ENCODE measurements around the gene DCHS2. TPM values are rescaled to one million over a fixed set of nuclear protein-coding genes. Genes with fewer than 3 reads are reported as not detected.

DCHS2 gene
- total and polyA plus RNA-seq, 2 experiments from 2014 or later = 0.21 to 7.6 TPM

DNA sequence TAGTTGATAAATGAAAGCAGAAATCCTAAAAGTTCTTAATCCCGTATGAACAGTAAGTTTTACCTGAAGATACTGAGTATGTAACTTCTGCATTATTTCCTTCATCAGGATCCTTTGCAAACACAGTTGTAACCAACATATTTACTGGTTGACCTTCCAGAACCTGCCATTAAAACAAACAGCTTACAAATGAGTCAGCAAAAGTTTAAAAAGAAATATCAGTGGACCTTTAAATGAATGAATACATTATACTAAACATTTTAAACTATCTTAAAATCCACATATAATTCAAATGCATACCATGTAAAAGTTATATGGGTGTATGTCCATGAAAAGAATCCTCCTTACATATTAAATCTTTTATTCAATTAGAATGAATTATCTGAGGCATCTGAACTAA lies 163.6 kb downstream of the DCHS2 start (continued):
- no peak for TF ChIP-seq EZH2 (IDR thresholded peaks at IDR 0.05; ENCODE audit: low read depth, unreplicated experiment)
- no peak for TF ChIP-seq ZNF114 (CRISPR knock-in tag; IDR thresholded peaks at IDR 0.05)
- TF ChIP-seq, protein P1, sequence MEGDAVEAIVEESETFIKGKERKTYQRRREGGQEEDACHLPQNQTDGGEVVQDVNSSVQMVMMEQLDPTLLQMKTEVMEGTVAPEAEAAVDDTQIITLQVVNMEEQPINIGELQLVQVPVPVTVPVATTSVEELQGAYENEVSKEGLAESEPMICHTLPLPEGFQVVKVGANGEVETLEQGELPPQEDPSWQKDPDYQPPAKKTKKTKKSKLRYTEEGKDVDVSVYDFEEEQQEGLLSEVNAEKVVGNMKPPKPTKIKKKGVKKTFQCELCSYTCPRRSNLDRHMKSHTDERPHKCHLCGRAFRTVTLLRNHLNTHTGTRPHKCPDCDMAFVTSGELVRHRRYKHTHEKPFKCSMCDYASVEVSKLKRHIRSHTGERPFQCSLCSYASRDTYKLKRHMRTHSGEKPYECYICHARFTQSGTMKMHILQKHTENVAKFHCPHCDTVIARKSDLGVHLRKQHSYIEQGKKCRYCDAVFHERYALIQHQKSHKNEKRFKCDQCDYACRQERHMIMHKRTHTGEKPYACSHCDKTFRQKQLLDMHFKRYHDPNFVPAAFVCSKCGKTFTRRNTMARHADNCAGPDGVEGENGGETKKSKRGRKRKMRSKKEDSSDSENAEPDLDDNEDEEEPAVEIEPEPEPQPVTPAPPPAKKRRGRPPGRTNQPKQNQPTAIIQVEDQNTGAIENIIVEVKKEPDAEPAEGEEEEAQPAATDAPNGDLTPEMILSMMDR (conservative IDR thresholded peaks at IDR 0.05; ENCODE audit: low read depth in 2 of 2) = no peak

DNA sequence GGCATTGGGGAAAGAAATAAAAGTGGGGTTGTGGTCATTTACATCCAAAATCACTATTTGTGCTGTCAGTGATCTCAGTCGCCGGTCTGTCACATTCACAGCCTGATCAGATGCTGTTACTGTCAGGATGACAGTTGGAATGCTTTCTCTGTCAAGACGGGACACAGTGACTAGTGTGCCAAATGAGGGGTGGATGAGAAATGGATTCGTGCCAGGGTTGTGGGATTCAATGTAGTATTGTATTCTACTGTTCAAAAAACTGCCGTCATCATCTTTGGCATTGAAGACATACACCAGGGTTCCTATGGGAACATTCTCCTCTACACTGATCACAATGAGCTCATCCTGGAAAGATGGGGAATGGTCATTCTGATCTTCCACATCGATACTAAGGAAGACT lies 171.1 kb downstream of the DCHS2 start:
- Histone ChIP-seq H3F3A (replicated peaks; ENCODE audit: low read depth) (no peaks in the 10 kb centered on the region), H3K4me2 (no peak overlapping the region), H3K27me3 (ENCODE audit: insufficient read depth) (no peaks in the 10 kb centered on the region), H3K36me3 (ENCODE audit: insufficient read depth) (no peaks in the 10 kb centered on the region), H3K9me2 (ENCODE audit: insufficient read depth) (no peaks in the 10 kb centered on the region), H3K4me3 (no peak overlapping the region), H3K4me1 (ENCODE audit: insufficient read depth) (no peaks in the 10 kb centered on the region), H3K79me2 (replicated peaks; ENCODE audit: insufficient read depth) (no peaks in the 10 kb centered on the region), H4K20me1 (replicated peaks; ENCODE audit: insufficient read depth) (no peaks in the 10 kb centered on the region), H2AFZ (no peak overlapping the region), H3K27ac (ENCODE audit: low read depth) (no peak overlapping the region)
- peaks cover 5% of the 10 kb centered on the region; the same call in 2 of the 3 replicates for H3K9me3 Mint-ChIP-seq
- H3K27me3 Mint-ChIP-seq (ENCODE audit: insufficient read depth, low read depth, poor library complexity) = no peaks in the 10 kb centered on the region
- DNase-seq (ENCODE audit: low spot score) (no peak), ATAC-seq (no peak)
- H3K36me3 Mint-ChIP-seq (ENCODE audit: low read depth) = no peaks in the 10 kb centered on the region
- H3K4me1 Mint-ChIP-seq = peaks cover 2% of the 10 kb centered on the region; the same call in 1 of the 3 replicates
- no peak for TF ChIP-seq NANOG (IDR thresholded peaks at IDR 0.05; ENCODE audit: borderline replicate concordance)
- TF ChIP-seq POLR2AphosphoS5 (IDR thresholded peaks at IDR 0.05; ENCODE audit: low read depth) = no peak
- TF ChIP-seq, protein P2, sequence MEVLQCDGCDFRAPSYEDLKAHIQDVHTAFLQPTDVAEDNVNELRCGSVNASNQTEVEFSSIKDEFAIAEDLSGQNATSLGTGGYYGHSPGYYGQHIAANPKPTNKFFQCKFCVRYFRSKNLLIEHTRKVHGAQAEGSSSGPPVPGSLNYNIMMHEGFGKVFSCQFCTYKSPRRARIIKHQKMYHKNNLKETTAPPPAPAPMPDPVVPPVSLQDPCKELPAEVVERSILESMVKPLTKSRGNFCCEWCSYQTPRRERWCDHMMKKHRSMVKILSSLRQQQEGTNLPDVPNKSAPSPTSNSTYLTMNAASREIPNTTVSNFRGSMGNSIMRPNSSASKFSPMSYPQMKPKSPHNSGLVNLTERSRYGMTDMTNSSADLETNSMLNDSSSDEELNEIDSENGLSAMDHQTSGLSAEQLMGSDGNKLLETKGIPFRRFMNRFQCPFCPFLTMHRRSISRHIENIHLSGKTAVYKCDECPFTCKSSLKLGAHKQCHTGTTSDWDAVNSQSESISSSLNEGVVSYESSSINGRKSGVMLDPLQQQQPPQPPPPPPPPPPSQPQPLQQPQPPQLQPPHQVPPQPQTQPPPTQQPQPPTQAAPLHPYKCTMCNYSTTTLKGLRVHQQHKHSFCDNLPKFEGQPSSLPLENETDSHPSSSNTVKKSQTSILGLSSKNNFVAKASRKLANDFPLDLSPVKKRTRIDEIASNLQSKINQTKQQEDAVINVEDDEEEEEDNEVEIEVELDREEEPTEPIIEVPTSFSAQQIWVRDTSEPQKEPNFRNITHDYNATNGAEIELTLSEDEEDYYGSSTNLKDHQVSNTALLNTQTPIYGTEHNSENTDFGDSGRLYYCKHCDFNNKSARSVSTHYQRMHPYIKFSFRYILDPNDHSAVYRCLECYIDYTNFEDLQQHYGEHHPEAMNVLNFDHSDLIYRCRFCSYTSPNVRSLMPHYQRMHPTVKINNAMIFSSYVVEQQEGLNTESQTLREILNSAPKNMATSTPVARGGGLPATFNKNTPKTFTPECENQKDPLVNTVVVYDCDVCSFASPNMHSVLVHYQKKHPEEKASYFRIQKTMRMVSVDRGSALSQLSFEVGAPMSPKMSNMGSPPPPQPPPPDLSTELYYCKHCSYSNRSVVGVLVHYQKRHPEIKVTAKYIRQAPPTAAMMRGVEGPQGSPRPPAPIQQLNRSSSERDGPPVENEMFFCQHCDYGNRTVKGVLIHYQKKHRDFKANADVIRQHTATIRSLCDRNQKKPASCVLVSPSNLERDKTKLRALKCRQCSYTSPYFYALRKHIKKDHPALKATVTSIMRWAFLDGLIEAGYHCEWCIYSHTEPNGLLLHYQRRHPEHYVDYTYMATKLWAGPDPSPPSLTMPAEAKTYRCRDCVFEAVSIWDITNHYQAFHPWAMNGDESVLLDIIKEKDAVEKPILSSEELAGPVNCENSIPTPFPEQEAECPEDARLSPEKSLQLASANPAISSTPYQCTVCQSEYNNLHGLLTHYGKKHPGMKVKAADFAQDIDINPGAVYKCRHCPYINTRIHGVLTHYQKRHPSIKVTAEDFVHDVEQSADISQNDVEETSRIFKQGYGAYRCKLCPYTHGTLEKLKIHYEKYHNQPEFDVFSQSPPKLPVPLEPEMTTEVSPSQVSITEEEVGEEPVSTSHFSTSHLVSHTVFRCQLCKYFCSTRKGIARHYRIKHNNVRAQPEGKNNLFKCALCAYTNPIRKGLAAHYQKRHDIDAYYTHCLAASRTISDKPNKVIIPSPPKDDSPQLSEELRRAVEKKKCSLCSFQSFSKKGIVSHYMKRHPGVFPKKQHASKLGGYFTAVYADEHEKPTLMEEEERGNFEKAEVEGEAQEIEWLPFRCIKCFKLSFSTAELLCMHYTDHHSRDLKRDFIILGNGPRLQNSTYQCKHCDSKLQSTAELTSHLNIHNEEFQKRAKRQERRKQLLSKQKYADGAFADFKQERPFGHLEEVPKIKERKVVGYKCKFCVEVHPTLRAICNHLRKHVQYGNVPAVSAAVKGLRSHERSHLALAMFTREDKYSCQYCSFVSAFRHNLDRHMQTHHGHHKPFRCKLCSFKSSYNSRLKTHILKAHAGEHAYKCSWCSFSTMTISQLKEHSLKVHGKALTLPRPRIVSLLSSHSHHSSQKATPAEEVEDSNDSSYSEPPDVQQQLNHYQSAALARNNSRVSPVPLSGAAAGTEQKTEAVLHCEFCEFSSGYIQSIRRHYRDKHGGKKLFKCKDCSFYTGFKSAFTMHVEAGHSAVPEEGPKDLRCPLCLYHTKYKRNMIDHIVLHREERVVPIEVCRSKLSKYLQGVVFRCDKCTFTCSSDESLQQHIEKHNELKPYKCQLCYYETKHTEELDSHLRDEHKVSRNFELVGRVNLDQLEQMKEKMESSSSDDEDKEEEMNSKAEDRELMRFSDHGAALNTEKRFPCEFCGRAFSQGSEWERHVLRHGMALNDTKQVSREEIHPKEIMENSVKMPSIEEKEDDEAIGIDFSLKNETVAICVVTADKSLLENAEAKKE (CRISPR knock-in tag; IDR thresholded peaks at IDR 0.05) = no peak
- no peak overlapping the region for H3K4me3 Mint-ChIP-seq
- H3K27ac Mint-ChIP-seq = no peak overlapping the region

All from GM23338 (cell line).